Mucosa of stomach (tissue), 1 donor: ENCODE results near the gene ANKK1.

Source experiments
- H3K27me3 ChIP-seq: one replicate; pipeline ENCODE4 v1.7.0; 2013; ENCODE audit warnings: mild to moderate bottlenecking, low read length; ENCODE audit not compliant: control insufficient read depth, insufficient read depth
- H3K36me3 ChIP-seq: one replicate; pipeline ENCODE4 v1.7.0; 2013; ENCODE audit warnings: low read length; ENCODE audit not compliant: control insufficient read depth, insufficient read depth
- H3K4me1 ChIP-seq: one replicate; pipeline ENCODE4 v1.7.0; 2013; ENCODE audit warnings: mild to moderate bottlenecking, low read length; ENCODE audit not compliant: control insufficient read depth, insufficient read depth
- H3K4me3 ChIP-seq: one replicate; pipeline ENCODE4 v1.7.0; 2013; ENCODE audit warnings: low read length
- H3K9ac ChIP-seq: one replicate; pipeline ENCODE4 v1.7.0; 2013; ENCODE audit warnings: mild to moderate bottlenecking, low read length, moderate library complexity
- H3K9me3 ChIP-seq: one replicate; pipeline ENCODE4 v1.7.0; 2013; ENCODE audit warnings: mild to moderate bottlenecking, low read length, moderate library complexity; ENCODE audit not compliant: control insufficient read depth
- donor health status: Pancreatic carcinoma.

The ANKK1 gene

GRCh38 chr11:113387605-113388211, at the start of gene ANKK1:
TSS of gene ANKK1 (plus strand) at chr11:113387779. CDS start at chr11:113387885, 106 bp downstream.
- H3K4me1 ChIP-seq, result no peaks in the 10 kb centered on the region
- no peak within 1 kb of the TSS for H3K4me3 ChIP-seq
- H3K9me3 ChIP-seq, result no peaks in the 10 kb centered on the region
- H3K27me3 ChIP-seq, result peaks cover 25% of the 10 kb centered on the region
- no peak within 1 kb of the TSS for H3K9ac ChIP-seq
- H3K36me3 ChIP-seq, result no peaks in the 10 kb centered on the region

- Histone ChIP-seq H3K9ac (no peak overlapping the region), H3K4me1 (no peaks in the 10 kb centered on the region), H3K4me3 (no peak overlapping the region), H3K9me3 (no peaks in the 10 kb centered on the region), H3K27me3 (no peaks in the 10 kb centered on the region), H3K36me3 (no peaks in the 10 kb centered on the region)
These were observed 48.8 kb upstream of the ANKK1 start for GRCh38 chr11:113338730-113339129.

GRCh38 chr11:113339929-113340589, 47.5 kb upstream of the ANKK1 start:
- H3K27me3 ChIP-seq, result no peaks in the 10 kb centered on the region
- no peak overlapping the region for H3K4me3 ChIP-seq
- H3K36me3 ChIP-seq, result no peaks in the 10 kb centered on the region
- H3K9ac ChIP-seq, result no peak overlapping the region
- no peaks in the 10 kb centered on the region for H3K4me1 ChIP-seq
- H3K9me3 ChIP-seq, result no peaks in the 10 kb centered on the region

- Histone ChIP-seq H3K36me3 (no peaks in the 10 kb centered on the region), H3K4me3 (no peak overlapping the region), H3K4me1 (no peaks in the 10 kb centered on the region)
These were observed 46.0 kb upstream of the ANKK1 start for GRCh38 chr11:113341388-113342165.

GRCh38 chr11:113345978-113346377, 41.6 kb upstream of the ANKK1 start:
- H3K9me3 ChIP-seq, result no peaks in the 10 kb centered on the region
- no peaks in the 10 kb centered on the region for H3K36me3 ChIP-seq
- no peaks in the 10 kb centered on the region for H3K4me1 ChIP-seq
- H3K9ac ChIP-seq, result no peak overlapping the region
- H3K4me3 ChIP-seq, result no peak overlapping the region
- H3K27me3 ChIP-seq, result no peaks in the 10 kb centered on the region

More at GRCh38 chr11:113341388-113342165, 46.0 kb upstream of the ANKK1 start:
- no peaks in the 10 kb centered on the region for H3K27me3 ChIP-seq
- no peak overlapping the region for H3K9ac ChIP-seq
- H3K9me3 ChIP-seq, result no peaks in the 10 kb centered on the region

- Histone ChIP-seq H3K9me3 (no peaks in the 10 kb centered on the region), H3K4me1 (no peaks in the 10 kb centered on the region), H3K27me3 (no peaks in the 10 kb centered on the region), H3K36me3 (no peaks in the 10 kb centered on the region), H3K4me3 (no peak overlapping the region), H3K9ac (no peak overlapping the region)
These were observed 38.1 kb upstream of the ANKK1 start for GRCh38 chr11:113349528-113349927.

- Histone ChIP-seq H3K4me1 (no peaks in the 10 kb centered on the region), H3K9ac (no peak overlapping the region), H3K4me3 (no peak overlapping the region), H3K9me3 (no peaks in the 10 kb centered on the region), H3K27me3 (no peaks in the 10 kb centered on the region), H3K36me3 (no peaks in the 10 kb centered on the region)
These were observed 37.1 kb upstream of the ANKK1 start for GRCh38 chr11:113350336-113351067.

- Histone ChIP-seq H3K4me3 (no peak overlapping the region), H3K4me1 (no peaks in the 10 kb centered on the region), H3K36me3 (no peaks in the 10 kb centered on the region), H3K9me3 (no peaks in the 10 kb centered on the region), H3K9ac (no peak overlapping the region), H3K27me3 (no peaks in the 10 kb centered on the region)
These were observed 36.5 kb upstream of the ANKK1 start for GRCh38 chr11:113351068-113351450.

- Histone ChIP-seq H3K4me3 (no peak overlapping the region), H3K9me3 (no peaks in the 10 kb centered on the region), H3K27me3 (no peaks in the 10 kb centered on the region), H3K4me1 (no peaks in the 10 kb centered on the region), H3K36me3 (no peaks in the 10 kb centered on the region), H3K9ac (no peak overlapping the region)
These were observed 36.1 kb upstream of the ANKK1 start for GRCh38 chr11:113351480-113351879.

- Histone ChIP-seq H3K36me3 (peaks cover 7% of the 10 kb centered on the region), H3K9me3 (no peaks in the 10 kb centered on the region), H3K4me1 (no peaks in the 10 kb centered on the region), H3K27me3 (no peaks in the 10 kb centered on the region), H3K4me3 (no peak overlapping the region), H3K9ac (no peak overlapping the region)
These were observed 31.4 kb upstream of the ANKK1 start for GRCh38 chr11:113356203-113356602.

GRCh38 chr11:113363406-113363805, 24.2 kb upstream of the ANKK1 start:
- H3K4me1 ChIP-seq, result no peaks in the 10 kb centered on the region
- no peaks in the 10 kb centered on the region for H3K9me3 ChIP-seq
- no peak overlapping the region for H3K4me3 ChIP-seq
- H3K27me3 ChIP-seq, result no peaks in the 10 kb centered on the region
- H3K9ac ChIP-seq, result no peak overlapping the region
- peaks cover 7% of the 10 kb centered on the region for H3K36me3 ChIP-seq
